Measurements from ENCODE around the gene TRERF1. TPM values are rescaled to one million over a fixed set of nuclear protein-coding genes. Genes with fewer than 3 reads are reported as not detected.

TRERF1 gene
- total RNA-seq, 1 experiment from 2014 or later: 0.39 TPM

GRCh38 chr6:42251500-42251899 lies 200.2 kb downstream of the TRERF1 start:
- BruUV-seq (replicated peaks): no TSS peak
- POLR2A ChIA-PET: no interaction called here
- Histone ChIP-seq H3K4me3 (ENCODE audit: low read depth, low read length) (no peak overlapping the region), H3K4me1 (no peaks in the 10 kb centered on the region), H3K27me3 (replicated peaks; ENCODE audit: control insufficient read depth, insufficient read depth, low read length) (no peaks in the 10 kb centered on the region), H3K9me3 (no peaks in the 10 kb centered on the region), H3K36me3 (ENCODE audit: control insufficient read depth, insufficient read depth, low read length) (no peaks in the 10 kb centered on the region)
- no peak overlapping the region for H3K27ac Mint-ChIP-seq (ENCODE audit: unreplicated experiment)
- H3K9me3 Mint-ChIP-seq (ENCODE audit: unreplicated experiment): no peaks in the 10 kb centered on the region
- no peak overlapping the region for H3K4me3 Mint-ChIP-seq (ENCODE audit: unreplicated experiment)
- H3K4me1 Mint-ChIP-seq (ENCODE audit: low read depth, unreplicated experiment): no peaks in the 10 kb centered on the region
- H3K27me3 Mint-ChIP-seq (ENCODE audit: insufficient read depth, unreplicated experiment): no peaks in the 10 kb centered on the region
- intact Hi-C loops (cut with micrococcal nuclease; ENCODE audit: unreplicated experiment): no loop called here
- no peaks in the 10 kb centered on the region for H3K36me3 Mint-ChIP-seq (ENCODE audit: insufficient read depth, unreplicated experiment)
- no peak for TF ChIP-seq CTCF (IDR thresholded peaks at IDR 0.05; ENCODE audit: insufficient read depth in 1 of 2, low read depth in 1 of 2, low read length in 1 of 2, severe bottlenecking in 1 of 2, unreplicated experiment in 1 of 2)
- no peak for DNase-seq
- CTCF ChIA-PET: no interaction called here

DNA sequence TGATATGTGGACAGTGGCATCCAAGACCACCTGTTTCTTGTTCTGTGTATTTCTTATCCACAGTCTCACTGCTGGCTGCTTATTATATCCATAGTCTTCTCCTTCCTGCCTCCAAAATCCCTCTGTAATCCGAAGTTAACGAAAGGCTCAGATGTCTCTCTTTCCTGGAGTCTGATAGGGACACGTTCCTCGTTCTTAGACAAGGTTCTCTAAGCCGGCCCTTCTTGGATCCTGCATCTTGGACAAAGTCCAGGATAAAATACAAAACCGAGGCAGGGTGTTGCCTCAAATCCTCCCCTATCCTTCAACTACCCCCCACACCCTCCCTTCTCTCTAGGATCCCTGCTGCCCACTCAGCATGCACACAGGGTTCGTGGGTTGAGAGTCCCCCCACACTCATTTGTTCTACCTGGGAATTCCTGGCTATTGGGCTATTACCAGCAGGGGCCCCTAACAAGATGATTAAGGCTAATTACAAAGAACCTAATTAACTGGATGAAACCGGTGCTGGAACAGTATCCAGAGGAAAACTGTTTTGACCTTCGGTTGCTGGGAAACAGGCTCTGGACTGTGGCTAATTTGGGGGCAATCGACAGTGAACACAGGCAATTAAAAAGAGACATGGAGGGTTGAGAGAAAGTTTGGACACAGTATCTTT lies 201.3 kb downstream of the TRERF1 start:
- no peaks in the 10 kb centered on the region for H3K4me1 ChIP-seq
- no peak overlapping the region for H3K4me3 Mint-ChIP-seq (ENCODE audit: unreplicated experiment)
- no peaks in the 10 kb centered on the region for H3K36me3 ChIP-seq (ENCODE audit: control insufficient read depth, insufficient read depth, low read length)
- BruUV-seq (replicated peaks): no TSS peak
- DNase-seq: no peak
- no peak for TF ChIP-seq CTCF (IDR thresholded peaks at IDR 0.05; ENCODE audit: insufficient read depth in 1 of 2, low read depth in 1 of 2, low read length in 1 of 2, severe bottlenecking in 1 of 2, unreplicated experiment in 1 of 2)
- no peaks in the 10 kb centered on the region for H3K9me3 Mint-ChIP-seq (ENCODE audit: unreplicated experiment)
- no peak overlapping the region for H3K4me3 ChIP-seq (ENCODE audit: low read depth, low read length)
- ChIA-PET POLR2A (no interaction called here), CTCF (no interaction called here)
- H3K36me3 Mint-ChIP-seq (ENCODE audit: insufficient read depth, unreplicated experiment): no peaks in the 10 kb centered on the region
- H3K9me3 ChIP-seq: no peaks in the 10 kb centered on the region
- H3K27me3 ChIP-seq (replicated peaks; ENCODE audit: control insufficient read depth, insufficient read depth, low read length): no peaks in the 10 kb centered on the region
- no peaks in the 10 kb centered on the region for H3K27me3 Mint-ChIP-seq (ENCODE audit: insufficient read depth, unreplicated experiment)
- intact Hi-C loops (cut with micrococcal nuclease; ENCODE audit: unreplicated experiment): no loop called here
- H3K27ac Mint-ChIP-seq (ENCODE audit: unreplicated experiment): no peak overlapping the region
- no peaks in the 10 kb centered on the region for H3K4me1 Mint-ChIP-seq (ENCODE audit: low read depth, unreplicated experiment)

- ChIA-PET CTCF (no interaction called here), POLR2A (no interaction called here)
- Mint-ChIP-seq H3K27me3 (ENCODE audit: insufficient read depth, unreplicated experiment) (no peaks in the 10 kb centered on the region), H3K36me3 (ENCODE audit: insufficient read depth, unreplicated experiment) (no peaks in the 10 kb centered on the region), H3K27ac (ENCODE audit: unreplicated experiment) (no peak overlapping the region), H3K4me1 (ENCODE audit: low read depth, unreplicated experiment) (no peaks in the 10 kb centered on the region), H3K9me3 (ENCODE audit: unreplicated experiment) (no peaks in the 10 kb centered on the region), H3K4me3 (ENCODE audit: unreplicated experiment) (no peak overlapping the region)
- H3K9me3 ChIP-seq: no peaks in the 10 kb centered on the region
- no peaks in the 10 kb centered on the region for H3K27me3 ChIP-seq (replicated peaks; ENCODE audit: control insufficient read depth, insufficient read depth, low read length)
- no TSS peak for BruUV-seq (replicated peaks)
- no peaks in the 10 kb centered on the region for H3K4me1 ChIP-seq
- H3K4me3 ChIP-seq (ENCODE audit: low read depth, low read length): no peak overlapping the region
- no peak for DNase-seq
- TF ChIP-seq CTCF (IDR thresholded peaks at IDR 0.05; ENCODE audit: insufficient read depth in 1 of 2, low read depth in 1 of 2, low read length in 1 of 2, severe bottlenecking in 1 of 2, unreplicated experiment in 1 of 2): no peak
- intact Hi-C loops (cut with micrococcal nuclease; ENCODE audit: unreplicated experiment): no loop called here
- no peaks in the 10 kb centered on the region for H3K36me3 ChIP-seq (ENCODE audit: control insufficient read depth, insufficient read depth, low read length)
Measured at GRCh38 chr6:42249279-42249678, 202.4 kb downstream of the TRERF1 start.

Measured in Caco-2 (cell line).